NB4 (cell line): ENCODE data around the gene C1QBP.

Source experiments
- MYC ChIP-seq: IDR thresholded peaks from 2 replicates; pipeline ENCODE4 v1.6.1; 2011; ENCODE audit warnings: low read depth, low read length
- POLR2A ChIP-seq: IDR thresholded peaks from 2 replicates; pipeline ENCODE4 v1.6.1; 2011; ENCODE audit warnings: mild to moderate bottlenecking; ENCODE audit not compliant: insufficient read length; ENCODE audit errors: extremely low read depth
- TF ChIP-seq, protein P1 (sequence below): IDR thresholded peaks from one replicate; pipeline ENCODE4 v1.5.1; 2012; ENCODE audit warnings: low read depth, low read length
- TF ChIP-seq, protein P2 (sequence below): IDR thresholded peaks from 2 replicates; pipeline ENCODE4 v1.6.1; 2011; ENCODE audit warnings: low read depth, low read length

DNA sequence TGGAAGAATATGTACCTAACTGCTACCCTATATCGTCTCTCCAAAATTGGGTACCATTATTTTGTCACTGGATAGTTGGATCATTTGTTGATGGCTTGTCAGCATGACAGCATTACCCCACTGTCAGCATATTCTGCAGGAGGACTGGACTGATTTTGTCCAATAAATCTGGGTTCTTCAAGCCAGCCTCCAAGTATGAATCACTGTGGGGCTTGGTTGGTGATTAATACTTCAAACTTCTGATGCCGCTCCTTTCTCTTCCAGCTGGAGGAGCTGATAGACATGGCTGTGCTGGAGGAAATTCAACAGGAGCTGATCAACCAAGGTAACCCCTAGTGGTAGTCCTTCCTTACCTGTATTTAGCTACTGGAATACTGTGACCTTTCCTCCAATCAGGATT, 16.4 kb downstream of the C1QBP start:
- TF ChIP-seq, protein P1, sequence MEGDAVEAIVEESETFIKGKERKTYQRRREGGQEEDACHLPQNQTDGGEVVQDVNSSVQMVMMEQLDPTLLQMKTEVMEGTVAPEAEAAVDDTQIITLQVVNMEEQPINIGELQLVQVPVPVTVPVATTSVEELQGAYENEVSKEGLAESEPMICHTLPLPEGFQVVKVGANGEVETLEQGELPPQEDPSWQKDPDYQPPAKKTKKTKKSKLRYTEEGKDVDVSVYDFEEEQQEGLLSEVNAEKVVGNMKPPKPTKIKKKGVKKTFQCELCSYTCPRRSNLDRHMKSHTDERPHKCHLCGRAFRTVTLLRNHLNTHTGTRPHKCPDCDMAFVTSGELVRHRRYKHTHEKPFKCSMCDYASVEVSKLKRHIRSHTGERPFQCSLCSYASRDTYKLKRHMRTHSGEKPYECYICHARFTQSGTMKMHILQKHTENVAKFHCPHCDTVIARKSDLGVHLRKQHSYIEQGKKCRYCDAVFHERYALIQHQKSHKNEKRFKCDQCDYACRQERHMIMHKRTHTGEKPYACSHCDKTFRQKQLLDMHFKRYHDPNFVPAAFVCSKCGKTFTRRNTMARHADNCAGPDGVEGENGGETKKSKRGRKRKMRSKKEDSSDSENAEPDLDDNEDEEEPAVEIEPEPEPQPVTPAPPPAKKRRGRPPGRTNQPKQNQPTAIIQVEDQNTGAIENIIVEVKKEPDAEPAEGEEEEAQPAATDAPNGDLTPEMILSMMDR = no peak
- no peak for TF ChIP-seq POLR2A
- TF ChIP-seq, protein P2, sequence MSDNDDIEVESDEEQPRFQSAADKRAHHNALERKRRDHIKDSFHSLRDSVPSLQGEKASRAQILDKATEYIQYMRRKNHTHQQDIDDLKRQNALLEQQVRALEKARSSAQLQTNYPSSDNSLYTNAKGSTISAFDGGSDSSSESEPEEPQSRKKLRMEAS = no peak
- TF ChIP-seq MYC = no peak
